Caki2 (cell line): Measurements from ENCODE around the gene HIPK1. TPM values are rescaled to one million over a fixed set of nuclear protein-coding genes. Genes with fewer than 3 reads are reported as not detected.
A peak's percentile ranks its signal among the peaks of the same experiment; 100 is the strongest.

ENCODE experiments used
- DNase-seq: peaks from one replicate; pipeline ENCODE4 v3.0.0-alpha.2; 2015; ENCODE audit warnings: low read depth
- in situ Hi-C: cut with HindIII; loops from 2 replicates; pipeline ENCODE4 v1.10.0; 2016; ENCODE audit warnings: low sequenced_read_pairs, low pct_unique_long_range_greater_than_20kb, mixed read lengths
- total RNA-seq: library from RNA; depleted of rRNA; stranded (reverse); fragments of >200 nt; shearing (Covaris generic); gene quantifications from 2 replicates; pipeline ENCODE4 v1.2.3, GENCODE V29; 2014; ENCODE audit warnings: low replicate concordance

Gene HIPK1
- total RNA-seq, 1 experiment from 2014 or later: 10.0 TPM

- in situ Hi-C loops: no loop called here
- DNase-seq: no peak
Measured at GRCh38 chr1:113965703-113966412, 36.7 kb downstream of the HIPK1 start.

GRCh38 chr1:113972954-113973353 is 43.8 kb downstream of the HIPK1 start:
- no peak for DNase-seq
- in situ Hi-C loops: no loop called here

GRCh38 chr1:113975211-113975895 is 46.2 kb downstream of the HIPK1 start:
- DNase-seq: no peak
- in situ Hi-C loops: no loop called here

- in situ Hi-C loops: no loop called here
- DNase-seq: peak; percentile 45
Measured at GRCh38 chr1:113976609-113977278, 47.6 kb downstream of the HIPK1 start.

- in situ Hi-C loops: no loop called here
- DNase-seq: no peak
Measured at GRCh38 chr1:113977906-113978305, 48.8 kb downstream of the HIPK1 start.

GRCh38 chr1:113978863-113979702 is 50.0 kb downstream of the HIPK1 start, which contains the start of gene OLFML3:
OLFML3 (plus strand) TSS chr1:113979474; CDS start chr1:113979517, 43 bp downstream.
- DNase-seq: peak; percentile 42
- in situ Hi-C loops: no loop called here

- in situ Hi-C loops: no loop called here
- DNase-seq: no peak
Measured at GRCh38 chr1:113980110-113980509, 51.0 kb downstream of the HIPK1 start.

GRCh38 chr1:113981962-113982931 is 53.1 kb downstream of the HIPK1 start:
- in situ Hi-C loops: no loop called here
- no peak for DNase-seq

GRCh38 chr1:113982949-113983348 is 53.8 kb downstream of the HIPK1 start:
- in situ Hi-C loops: no loop called here
- no peak for DNase-seq

GRCh38 chr1:113983391-113983790 is 54.3 kb downstream of the HIPK1 start:
- no peak for DNase-seq
- in situ Hi-C loops: no loop called here

GRCh38 chr1:113983826-113984225 is 54.7 kb downstream of the HIPK1 start:
- no peak for DNase-seq
- in situ Hi-C loops: no loop called here

GRCh38 chr1:113984710-113985109 is 55.6 kb downstream of the HIPK1 start:
- in situ Hi-C loops: no loop called here
- no peak for DNase-seq

GRCh38 chr1:113986802-113987201 is 57.7 kb downstream of the HIPK1 start:
- in situ Hi-C loops: no loop called here
- no peak for DNase-seq

GRCh38 chr1:113987259-113987658 is 58.1 kb downstream of the HIPK1 start:
- no peak for DNase-seq
- in situ Hi-C loops: no loop called here

- no peak for DNase-seq
- in situ Hi-C loops: no loop called here
Measured at GRCh38 chr1:113990530-113990929, 61.4 kb downstream of the HIPK1 start.

- in situ Hi-C loops: no loop called here
- no peak for DNase-seq
Measured at GRCh38 chr1:113990961-113991360, 61.8 kb downstream of the HIPK1 start.

GRCh38 chr1:113991467-113991997 is 62.4 kb downstream of the HIPK1 start:
- in situ Hi-C loops: no loop called here
- no peak for DNase-seq
